Measurements from ENCODE around the gene SREBF2. TPM values are rescaled to one million over a fixed set of nuclear protein-coding genes. Genes with fewer than 3 reads are reported as not detected.

The SREBF2 gene
- total and polyA plus RNA-seq, 10 of the 15 experiments (the other 5 are each of a cell fraction or from before 2014, with no cell fraction given) = 2.4 to 177 (median 78.8) TPM

DNA sequence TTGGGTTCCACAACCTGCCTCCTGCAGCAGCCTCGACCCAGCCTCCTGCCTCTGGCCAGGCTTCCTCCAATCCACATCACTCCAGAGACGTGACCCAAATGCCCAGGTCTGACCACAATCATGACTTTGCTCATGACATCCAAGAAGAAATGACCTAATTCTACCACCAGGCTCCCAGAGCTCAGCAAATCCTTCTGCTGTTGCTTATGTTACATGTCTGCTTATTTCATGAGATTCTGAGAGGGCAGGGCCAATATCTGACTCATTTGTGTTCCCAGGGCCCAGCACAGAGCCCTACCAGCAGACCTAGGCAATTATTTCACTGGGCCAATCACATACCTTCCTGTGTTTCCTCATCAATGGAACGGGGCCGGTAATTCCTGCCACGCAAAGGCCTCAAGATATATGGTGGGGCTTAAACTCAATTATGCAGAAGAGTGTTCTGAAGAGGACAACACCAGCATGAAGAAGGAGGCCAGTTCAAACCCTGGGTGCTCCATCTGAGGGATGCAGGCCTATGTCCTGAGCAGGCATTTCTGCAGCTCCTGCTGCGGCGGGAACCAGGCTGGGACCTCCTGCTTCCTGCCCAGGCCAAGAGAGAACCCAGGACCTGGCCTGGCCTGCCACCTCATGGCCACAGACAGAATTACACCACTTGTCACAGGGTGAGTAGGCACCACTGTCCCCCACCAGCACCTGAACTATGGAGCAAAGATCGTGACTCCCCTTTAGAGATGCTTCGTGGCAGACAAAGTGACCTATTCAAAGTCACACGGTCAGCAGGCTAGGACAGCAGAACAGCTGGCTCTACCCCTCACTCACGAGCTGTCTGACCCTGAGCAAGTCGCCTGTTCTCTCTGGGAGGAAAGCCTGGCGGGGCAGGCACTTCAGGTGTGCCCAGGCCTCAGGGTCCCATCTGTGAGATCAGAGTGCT, 108.2 kb downstream of the SREBF2 start:
- H3K9me3 ChIP-seq (replicated peaks; ENCODE audit: control insufficient read depth, insufficient read depth, low read length) = no peaks in the 10 kb centered on the region
- H3K79me2 ChIP-seq (ENCODE audit: control insufficient read depth, insufficient read depth, low read length) = peaks cover 47% of the 10 kb centered on the region
- peaks cover 19 to 20% of the 10 kb centered on the region in 2 experiments for H3K36me3 ChIP-seq (ENCODE audit: control insufficient read depth in 2 of 2, insufficient read depth in 2 of 2, low read length in 1 of 2)
- in situ Hi-C loops (cut with MboI) (loop anchor here (5.0 kb wide), 1 partner anchor 244 kb away; the partner anchor contains the start of gene MEI1), intact Hi-C loops (cut with micrococcal nuclease; ENCODE audit: unreplicated experiment) (loop anchor here (1.0 to 2.0 kb wide), 8 partner anchors 15 to 275 kb away; partner anchors contain the start of genes SREBF2 and TNFRSF13C)
- ChIA-PET RAD21 (ENCODE audit: unreplicated experiment) (interaction anchor here (0.9 to 8.6 kb wide), 24 partner anchors 9 to 497 kb away, joined by 3 to 408 read pairs (median 8); partner anchors contain the start of genes CCDC134, CENPM, MEI1 and SHISA8), SMC1A (ENCODE audit: uncharacterized antibody, unreplicated experiment) (interaction anchor here (0.6 to 11.9 kb wide), 28 partner anchors 8 to 274 kb away, joined by 3 to 321 read pairs (median 5); partner anchors contain the start of genes MEI1, NAGA, SHISA8 and SMIM45), POLR2A (interaction anchor here (0.6 to 12.6 kb wide), 18 partner anchors 9 to 351 kb away, joined by 3 to 599 read pairs (median 5); partner anchors contain the start of genes CENPM, MEI1, PMM1 and SHISA8), CTCF (interaction anchor here (0.6 to 8.3 kb wide), 46 partner anchors 9 to 497 kb away, joined by 3 to 234 read pairs (median 4); partner anchors contain the start of genes CCDC134, MEI1, NDUFA6 and SMDT1)
- peak overlapping the region; percentile 73 for H3K9ac ChIP-seq (ENCODE audit: control insufficient read depth, insufficient read depth, low read length)
- 0 out of 2 replicates have a peak overlapping the region, but pooled peaks have one; percentile 4 for H3K4me3 ChIP-seq
- WGBS (ENCODE audit: insufficient coverage, insufficient replicate concordance, low lambda C conversion rate, missing lambda C conversion rate) = 13% methylated on average over 13 of the region's 13 CpGs
- DNase-seq (ENCODE audit: low read depth, low spot score) (no peak), ATAC-seq (peak; percentile 60), FAIRE-seq (peak; percentile 81)
- H4K20me1 ChIP-seq (ENCODE audit: control insufficient read depth, insufficient read depth) = no peaks in the 10 kb centered on the region
- BruUV-seq (replicated peaks) = TSS peak; percentile 21
- H3K4me2 ChIP-seq (ENCODE audit: control insufficient read depth, insufficient read depth) = peak overlapping the region; percentile 63
- H3K27ac ChIP-seq (ENCODE audit: control insufficient read depth, insufficient read depth) = peak overlapping the region; percentile 94
- peaks cover 66% of the 10 kb centered on the region for H3K4me1 ChIP-seq (ENCODE audit: control insufficient read depth, insufficient read depth, low read length)
- peak overlapping the region; percentile 59 for H2AFZ ChIP-seq (ENCODE audit: control insufficient read depth, low read depth, low read length)
- H3K27me3 ChIP-seq (replicated peaks in 1 of 2; ENCODE audit: control insufficient read depth in 2 of 2, insufficient read depth in 2 of 2, low read length in 1 of 2) = no peaks in the 10 kb centered on the region
- TF ChIP-seq NFYA (IDR thresholded peaks at IDR 0.05; ENCODE audit: borderline replicate concordance, low read depth, low read length) = no peak
- TF ChIP-seq RAD51 (IDR thresholded peaks at IDR 0.05) = no peak
- TF ChIP-seq, protein P1, sequence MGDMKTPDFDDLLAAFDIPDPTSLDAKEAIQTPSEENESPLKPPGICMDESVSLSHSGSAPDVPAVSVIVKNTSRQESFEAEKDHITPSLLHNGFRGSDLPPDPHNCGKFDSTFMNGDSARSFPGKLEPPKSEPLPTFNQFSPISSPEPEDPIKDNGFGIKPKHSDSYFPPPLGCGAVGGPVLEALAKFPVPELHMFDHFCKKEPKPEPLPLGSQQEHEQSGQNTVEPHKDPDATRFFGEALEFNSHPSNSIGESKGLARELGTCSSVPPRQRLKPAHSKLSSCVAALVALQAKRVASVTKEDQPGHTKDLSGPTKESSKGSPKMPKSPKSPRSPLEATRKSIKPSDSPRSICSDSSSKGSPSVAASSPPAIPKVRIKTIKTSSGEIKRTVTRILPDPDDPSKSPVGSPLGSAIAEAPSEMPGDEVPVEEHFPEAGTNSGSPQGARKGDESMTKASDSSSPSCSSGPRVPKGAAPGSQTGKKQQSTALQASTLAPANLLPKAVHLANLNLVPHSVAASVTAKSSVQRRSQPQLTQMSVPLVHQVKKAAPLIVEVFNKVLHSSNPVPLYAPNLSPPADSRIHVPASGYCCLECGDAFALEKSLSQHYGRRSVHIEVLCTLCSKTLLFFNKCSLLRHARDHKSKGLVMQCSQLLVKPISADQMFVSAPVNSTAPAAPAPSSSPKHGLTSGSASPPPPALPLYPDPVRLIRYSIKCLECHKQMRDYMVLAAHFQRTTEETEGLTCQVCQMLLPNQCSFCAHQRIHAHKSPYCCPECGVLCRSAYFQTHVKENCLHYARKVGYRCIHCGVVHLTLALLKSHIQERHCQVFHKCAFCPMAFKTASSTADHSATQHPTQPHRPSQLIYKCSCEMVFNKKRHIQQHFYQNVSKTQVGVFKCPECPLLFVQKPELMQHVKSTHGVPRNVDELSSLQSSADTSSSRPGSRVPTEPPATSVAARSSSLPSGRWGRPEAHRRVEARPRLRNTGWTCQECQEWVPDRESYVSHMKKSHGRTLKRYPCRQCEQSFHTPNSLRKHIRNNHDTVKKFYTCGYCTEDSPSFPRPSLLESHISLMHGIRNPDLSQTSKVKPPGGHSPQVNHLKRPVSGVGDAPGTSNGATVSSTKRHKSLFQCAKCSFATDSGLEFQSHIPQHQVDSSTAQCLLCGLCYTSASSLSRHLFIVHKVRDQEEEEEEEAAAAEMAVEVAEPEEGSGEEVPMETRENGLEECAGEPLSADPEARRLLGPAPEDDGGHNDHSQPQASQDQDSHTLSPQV (IDR thresholded peaks at IDR 0.05) = peak; percentile 86; the same call in 1 of the 2 replicates
- TF ChIP-seq NR2C1 (IDR thresholded peaks at IDR 0.05) = no peak
- no peak; the same call in 1 of the 2 replicates for TF ChIP-seq RFX5 (IDR thresholded peaks at IDR 0.05; ENCODE audit: low read depth, low read length)
- TF ChIP-seq FOXM1 (IDR thresholded peaks at IDR 0.05; ENCODE audit: low read depth, low read length) = no peak
- no peak for TF ChIP-seq CREB1 (IDR thresholded peaks at IDR 0.05; ENCODE audit: low read depth)
- TF ChIP-seq CBFB (IDR thresholded peaks at IDR 0.05; ENCODE audit: low read depth) = no peak
- TF ChIP-seq TARDBP (IDR thresholded peaks at IDR 0.05; ENCODE audit: borderline replicate concordance) = no peak
- TF ChIP-seq, protein P2, sequence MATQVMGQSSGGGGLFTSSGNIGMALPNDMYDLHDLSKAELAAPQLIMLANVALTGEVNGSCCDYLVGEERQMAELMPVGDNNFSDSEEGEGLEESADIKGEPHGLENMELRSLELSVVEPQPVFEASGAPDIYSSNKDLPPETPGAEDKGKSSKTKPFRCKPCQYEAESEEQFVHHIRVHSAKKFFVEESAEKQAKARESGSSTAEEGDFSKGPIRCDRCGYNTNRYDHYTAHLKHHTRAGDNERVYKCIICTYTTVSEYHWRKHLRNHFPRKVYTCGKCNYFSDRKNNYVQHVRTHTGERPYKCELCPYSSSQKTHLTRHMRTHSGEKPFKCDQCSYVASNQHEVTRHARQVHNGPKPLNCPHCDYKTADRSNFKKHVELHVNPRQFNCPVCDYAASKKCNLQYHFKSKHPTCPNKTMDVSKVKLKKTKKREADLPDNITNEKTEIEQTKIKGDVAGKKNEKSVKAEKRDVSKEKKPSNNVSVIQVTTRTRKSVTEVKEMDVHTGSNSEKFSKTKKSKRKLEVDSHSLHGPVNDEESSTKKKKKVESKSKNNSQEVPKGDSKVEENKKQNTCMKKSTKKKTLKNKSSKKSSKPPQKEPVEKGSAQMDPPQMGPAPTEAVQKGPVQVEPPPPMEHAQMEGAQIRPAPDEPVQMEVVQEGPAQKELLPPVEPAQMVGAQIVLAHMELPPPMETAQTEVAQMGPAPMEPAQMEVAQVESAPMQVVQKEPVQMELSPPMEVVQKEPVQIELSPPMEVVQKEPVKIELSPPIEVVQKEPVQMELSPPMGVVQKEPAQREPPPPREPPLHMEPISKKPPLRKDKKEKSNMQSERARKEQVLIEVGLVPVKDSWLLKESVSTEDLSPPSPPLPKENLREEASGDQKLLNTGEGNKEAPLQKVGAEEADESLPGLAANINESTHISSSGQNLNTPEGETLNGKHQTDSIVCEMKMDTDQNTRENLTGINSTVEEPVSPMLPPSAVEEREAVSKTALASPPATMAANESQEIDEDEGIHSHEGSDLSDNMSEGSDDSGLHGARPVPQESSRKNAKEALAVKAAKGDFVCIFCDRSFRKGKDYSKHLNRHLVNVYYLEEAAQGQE (IDR thresholded peaks at IDR 0.05; ENCODE audit: low read depth, low read length) = no peak
